NCI-H1694 (cell line): ENCODE measurements around the gene SMNDC1.
"Not testable (repeated sequence)": the region's sequence is repeated elsewhere in the genome, so short reads cannot be mapped to it uniquely, and the experiment has no call there.

ENCODE experiments used
- DNase-seq: peaks from one replicate; lab custom pipeline; 2025; lab: John Stamatoyannopoulos, UW

Gene SMNDC1

DNA sequence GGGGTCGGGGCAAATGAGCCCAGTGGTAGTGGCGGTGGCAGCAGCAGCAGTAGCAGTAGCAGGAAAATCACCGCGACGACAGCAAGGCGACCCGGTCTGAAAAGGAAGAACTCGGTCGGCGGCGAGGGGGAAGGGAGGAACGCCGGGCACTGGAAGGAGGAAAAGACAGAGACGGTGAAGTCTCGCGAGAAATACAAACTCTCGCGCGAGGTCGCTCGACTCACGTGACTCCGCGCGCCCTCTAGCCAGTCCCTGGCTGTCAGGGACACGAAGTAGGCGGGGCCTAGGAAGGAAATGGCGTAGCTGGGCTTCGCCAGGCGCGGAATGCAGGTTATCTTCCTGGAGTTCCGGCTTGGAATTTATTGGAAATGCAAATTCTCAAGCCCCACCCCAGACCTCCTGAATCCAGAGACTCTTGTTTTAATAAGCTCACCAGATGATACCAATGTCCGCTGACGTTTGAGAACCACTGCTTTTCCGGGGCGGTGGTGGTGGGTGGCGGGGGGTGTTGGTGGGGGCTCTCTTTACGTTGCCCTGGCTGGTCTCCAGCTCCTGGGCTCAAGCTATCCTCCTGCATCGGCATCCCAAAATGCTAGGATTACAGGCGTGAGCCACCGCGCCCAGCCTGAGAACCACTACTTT is at the start of gene SMNDC1:
SMNDC1 (minus strand) TSS at position 141 of the 642 bp plus-strand sequence. CDS start 1,333 bp downstream, outside the sequence.
- DNase-seq = peak; percentile 98

DNA sequence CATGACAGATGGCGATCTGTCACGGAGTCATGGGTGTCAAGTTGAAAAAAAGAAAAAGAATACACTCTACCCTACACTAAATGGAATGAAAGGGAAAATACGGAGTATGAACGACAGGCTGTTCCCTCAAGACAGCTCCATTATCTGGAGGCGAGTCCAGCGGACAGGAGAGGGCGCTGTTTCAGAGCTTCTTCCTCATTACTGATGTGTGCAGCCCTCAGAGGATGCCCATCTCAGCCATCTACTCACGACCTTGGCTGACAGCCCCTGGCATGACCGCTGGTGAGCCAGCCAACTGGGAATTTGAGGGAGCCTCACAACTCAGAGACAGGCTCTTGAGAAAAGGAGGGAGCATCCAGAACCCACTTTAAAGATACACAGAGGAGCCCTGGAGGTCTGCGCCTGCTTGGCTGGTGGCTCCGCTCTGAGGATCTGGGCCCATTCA is 49.6 kb upstream of the SMNDC1 start:
- DNase-seq = peak; percentile 90

DNA sequence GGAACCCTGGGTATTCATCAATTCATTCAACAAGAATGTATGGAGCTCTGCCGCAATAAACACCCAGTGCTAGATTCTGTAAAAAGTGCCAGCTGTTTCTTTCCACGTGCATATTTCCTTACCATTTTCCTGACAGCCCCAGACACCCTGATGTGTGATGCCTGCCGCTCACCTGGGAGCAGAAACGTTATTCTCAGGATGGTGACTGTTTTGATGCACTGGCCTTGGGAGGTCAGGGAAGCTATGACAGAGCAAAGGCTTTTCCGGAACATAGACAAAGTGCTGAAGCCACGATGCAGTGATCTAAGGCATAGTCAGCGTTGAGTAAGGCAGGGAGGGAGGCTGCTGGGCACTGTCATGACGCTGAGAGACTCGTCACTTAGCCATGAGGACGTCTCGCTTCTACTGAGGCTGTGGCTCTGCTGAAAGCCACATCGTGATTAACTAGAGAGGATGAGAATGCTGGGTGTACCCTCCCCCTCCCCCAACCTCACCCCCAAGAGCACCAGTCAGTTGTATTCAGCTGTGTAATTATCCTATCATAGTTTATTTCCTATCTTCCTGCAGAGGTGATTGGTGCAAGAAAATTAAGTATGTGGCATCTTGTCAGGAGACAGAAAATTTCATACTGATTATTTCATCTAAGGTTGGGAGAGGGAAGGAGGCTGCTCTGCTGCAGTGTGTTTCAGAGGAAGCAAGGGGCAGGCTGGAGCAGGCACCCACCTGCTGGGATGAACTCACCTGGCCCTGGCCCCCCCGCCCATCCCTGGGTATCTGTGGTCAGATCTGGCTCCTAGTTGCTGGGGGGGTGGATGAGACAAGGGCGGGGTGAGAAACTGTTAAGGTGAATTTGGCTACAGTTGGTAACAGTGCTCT is 48.8 kb upstream of the SMNDC1 start:
- no peak for DNase-seq

DNA sequence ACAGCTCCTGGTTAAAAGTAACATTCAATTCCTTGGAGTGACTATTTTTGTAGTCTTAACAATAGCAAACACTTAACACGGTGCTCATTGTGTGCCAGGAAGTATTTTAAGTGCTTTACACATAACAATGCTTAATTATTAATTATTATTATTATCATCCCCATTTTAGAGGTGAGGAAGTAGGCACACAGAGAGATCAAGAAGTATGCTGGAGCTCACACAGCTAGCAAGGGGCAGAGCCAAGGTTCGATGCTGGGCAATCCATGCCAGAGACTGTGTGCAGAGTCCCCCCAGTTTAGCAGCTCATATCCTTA is 48.2 kb upstream of the SMNDC1 start:
- DNase-seq = no peak

DNA sequence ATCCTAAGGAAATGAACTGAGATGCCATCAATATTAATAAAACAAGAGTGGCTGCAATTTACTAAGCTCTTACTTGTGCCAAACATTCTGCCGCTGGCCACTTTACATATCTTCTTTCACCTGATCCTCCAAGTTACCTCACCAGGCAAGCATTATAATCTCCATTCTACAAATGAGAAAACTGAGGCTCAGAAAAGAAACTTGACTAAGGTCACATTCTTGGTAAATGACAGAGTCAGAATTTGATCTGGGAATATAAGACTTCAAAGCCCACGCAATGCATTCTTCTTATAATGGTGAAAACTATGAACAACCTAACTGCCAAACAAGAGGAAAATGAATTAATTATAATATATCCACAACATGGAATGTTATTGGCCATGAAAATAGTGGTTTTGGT is 46.1 kb upstream of the SMNDC1 start:
- no peak for DNase-seq

DNA sequence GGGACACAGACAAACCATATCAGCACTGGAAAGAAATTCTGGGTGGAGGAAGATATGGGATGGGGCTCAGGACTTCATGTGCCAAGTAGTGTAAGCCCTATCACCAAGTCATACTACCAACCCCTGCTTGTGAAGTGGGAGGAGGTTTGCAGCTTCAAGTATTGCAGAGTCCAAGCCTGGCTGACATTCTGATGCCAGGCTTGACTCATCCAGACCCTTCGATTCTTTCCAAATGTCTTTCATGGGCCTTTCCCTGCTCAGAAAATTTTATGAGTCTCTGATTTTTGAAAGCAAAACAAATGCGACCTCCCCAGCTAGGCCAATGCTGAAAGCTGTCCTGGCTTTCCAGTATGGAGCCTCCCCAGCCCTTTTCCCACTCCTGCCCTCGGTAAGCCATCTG is 45.1 kb upstream of the SMNDC1 start:
- no peak for DNase-seq

DNA sequence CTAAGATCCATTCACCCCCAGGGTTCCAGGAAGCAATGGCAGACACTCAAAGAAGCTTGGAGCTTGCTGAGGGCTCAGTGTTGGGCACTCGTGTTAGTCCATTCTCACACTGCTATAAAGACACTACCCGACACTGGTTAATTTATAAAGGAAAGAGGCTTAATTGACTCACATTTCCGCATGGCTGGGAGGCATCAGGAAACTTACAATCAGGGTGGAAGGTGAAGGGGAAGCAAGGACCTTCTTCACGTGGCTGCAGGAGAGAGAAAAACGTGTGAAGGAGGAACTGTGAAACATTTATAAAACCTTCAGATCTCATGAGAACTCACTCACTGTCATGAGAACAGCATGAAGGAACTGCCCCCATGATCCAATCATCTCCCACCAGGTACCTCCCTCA is 44.7 kb upstream of the SMNDC1 start:
- no peak for DNase-seq

DNA sequence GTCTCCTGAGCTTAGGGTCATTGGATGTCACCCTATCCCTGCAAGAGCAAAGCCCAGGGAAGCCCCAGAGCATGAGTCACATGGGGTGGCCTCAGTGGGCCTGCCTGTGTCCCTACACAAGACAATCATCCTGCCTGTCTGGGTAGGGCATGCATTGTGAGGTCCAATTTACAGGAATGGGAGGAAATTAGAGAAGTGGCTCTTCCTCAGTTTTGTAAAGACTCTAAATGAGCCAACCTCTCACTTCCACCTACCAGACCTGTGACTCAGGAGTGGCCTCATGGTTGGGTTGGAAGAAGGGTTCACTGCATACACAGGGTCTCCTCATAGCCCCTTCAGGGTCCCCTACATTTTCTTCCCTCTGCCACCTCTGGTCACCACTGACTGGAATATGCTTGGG is 43.6 kb upstream of the SMNDC1 start:
- no peak for DNase-seq

DNA sequence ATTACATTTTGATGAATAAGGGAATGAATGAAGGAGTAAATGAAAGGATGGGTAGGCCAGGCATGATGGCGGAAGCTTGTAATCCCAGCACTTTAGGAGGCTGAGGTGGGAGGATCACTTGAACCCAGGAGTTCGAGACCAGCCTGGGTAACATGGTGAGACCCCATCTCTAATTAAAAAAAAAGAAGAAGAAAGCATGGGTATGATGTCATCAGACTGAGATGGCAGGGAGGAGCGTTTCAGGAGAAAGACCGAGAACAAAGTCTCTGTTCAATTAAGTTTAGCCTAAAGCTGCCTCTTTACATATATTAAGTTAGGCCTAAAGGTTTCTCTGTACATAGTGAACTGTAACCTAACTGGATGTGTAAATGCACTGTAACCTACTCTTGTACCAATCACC is 42.2 kb upstream of the SMNDC1 start:
- DNase-seq = no peak

DNA sequence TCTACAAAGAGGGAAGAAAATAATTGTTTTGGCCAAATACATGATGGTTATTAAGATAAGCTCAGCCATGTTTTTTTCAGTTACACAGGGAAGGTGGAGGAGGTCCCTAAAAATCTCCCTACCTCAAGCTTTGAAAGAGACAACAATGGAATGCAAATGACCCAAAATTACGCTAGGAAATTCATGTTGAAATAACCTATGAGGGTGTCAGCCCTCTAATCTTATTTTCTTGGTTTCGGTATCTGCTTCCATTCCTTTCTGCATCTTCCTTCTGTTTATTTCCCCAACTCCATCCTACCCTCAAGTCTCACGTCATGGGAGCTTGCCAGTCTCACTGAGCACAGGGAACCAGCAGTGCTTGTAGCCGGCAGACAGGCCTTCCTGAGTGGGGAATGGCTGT is 40.6 kb upstream of the SMNDC1 start:
- no peak for DNase-seq

DNA sequence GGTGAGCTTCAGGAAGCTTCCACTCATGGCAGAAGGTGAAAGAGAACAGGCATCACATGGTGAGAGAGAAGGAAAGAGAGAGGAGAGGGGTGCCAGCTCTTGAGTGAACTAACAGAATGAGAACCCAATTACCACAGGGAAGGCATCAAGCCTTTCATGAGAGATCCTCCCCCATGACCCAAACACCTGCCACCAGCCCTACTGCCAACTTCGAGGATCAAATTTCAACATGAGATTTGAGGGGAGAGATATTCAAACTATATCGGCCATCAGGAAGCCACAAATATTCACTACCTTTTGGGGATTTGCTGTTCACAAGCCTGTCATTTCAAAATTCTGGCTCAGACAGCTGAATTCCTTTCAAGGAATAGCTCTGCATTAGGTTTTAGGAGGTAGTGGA is 39.9 kb upstream of the SMNDC1 start:
- DNase-seq = peak; percentile 31

DNA sequence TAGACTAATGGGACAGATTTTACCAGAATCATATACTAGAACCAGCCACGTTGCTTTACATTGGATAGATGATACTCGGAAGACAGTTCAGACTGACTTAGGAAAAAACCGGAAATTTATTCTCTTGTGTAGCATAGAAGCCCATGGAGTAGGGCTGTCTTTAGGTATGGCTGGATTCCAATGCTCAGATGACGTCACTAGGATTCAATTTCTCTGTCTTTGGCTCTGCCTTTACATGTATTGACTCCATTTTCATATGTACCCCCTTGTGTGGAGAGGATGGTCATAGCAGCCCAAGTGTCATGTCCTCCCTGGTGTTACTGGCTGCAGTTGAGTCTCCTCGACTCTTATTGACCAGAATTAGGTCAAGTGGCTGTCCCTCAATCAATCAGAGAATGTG is 39.2 kb upstream of the SMNDC1 start:
- no peak for DNase-seq

DNA sequence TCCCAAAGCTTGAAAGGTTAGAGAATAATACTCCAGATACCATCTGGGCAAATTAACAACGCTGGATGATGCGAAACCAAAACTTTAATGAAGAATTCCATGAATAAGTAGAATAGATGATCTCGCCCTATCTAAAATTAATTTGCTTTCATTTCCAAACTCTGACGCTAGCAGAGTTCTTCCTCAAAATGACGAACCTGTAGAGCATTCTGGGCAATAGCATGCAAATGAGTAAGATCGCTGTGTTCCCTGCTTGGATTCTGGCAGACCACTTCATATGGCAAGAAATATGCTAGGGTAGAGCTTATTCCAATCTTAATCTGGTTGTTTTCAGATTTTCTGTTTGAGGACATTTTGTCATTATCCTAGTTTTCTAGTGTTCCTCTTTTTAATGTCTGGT is 36.1 kb upstream of the SMNDC1 start:
- no peak for DNase-seq

DNA sequence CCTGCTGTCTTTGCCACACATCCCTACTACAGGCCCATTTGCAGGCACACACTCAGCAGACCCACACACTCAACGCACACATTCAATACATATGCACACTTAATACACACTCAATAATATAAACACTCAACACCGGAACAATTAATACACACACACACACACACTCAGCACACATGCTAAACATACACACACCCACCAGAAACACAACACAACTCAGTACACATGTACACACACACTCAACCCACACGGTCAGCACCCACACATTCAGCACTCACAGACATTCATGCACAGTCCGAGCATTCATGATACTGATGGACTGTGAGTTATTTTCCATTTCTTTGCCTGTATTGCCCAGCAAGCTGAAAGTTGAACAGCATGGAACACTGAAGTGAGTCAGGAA is 35.4 kb upstream of the SMNDC1 start:
- no peak for DNase-seq

DNA sequence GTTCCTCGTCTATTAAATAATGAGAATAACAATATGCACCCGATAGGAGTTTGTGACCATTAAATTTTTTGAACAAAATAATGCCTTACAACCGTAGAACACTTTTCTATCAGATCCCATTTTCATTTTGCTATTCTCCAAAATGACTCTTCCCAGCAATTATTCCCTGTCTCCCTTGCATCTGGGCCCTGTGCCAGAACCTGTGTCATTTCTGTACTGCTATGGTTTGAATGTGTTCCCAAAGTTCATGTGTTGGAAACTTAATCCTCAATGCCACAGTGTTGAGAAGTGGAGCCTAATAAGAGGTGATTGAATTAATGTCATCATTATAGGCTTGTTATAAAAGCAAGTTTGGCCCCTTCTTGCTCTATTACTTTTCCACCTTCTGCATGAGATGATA is 33.2 kb upstream of the SMNDC1 start:
- DNase-seq = no peak

DNA sequence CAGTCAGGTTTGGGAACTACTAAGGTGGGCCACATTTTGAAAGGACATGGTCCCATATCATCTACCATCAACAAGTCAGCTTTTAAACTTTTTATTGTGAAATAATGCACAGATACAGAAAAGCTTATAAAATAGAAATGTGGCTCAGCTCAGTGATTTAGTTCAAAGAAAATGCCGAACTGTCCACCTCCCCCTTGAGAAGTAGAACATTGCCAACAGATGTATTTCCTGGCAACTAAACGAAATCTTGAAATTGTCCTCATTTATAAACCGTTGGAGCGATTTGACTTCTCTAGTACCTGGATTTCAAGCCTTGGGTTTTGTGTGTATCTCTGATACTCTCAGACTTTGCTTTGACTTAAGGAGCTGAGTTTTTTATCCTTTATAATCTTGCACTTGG is 32.7 kb upstream of the SMNDC1 start:
- no peak for DNase-seq

DNA sequence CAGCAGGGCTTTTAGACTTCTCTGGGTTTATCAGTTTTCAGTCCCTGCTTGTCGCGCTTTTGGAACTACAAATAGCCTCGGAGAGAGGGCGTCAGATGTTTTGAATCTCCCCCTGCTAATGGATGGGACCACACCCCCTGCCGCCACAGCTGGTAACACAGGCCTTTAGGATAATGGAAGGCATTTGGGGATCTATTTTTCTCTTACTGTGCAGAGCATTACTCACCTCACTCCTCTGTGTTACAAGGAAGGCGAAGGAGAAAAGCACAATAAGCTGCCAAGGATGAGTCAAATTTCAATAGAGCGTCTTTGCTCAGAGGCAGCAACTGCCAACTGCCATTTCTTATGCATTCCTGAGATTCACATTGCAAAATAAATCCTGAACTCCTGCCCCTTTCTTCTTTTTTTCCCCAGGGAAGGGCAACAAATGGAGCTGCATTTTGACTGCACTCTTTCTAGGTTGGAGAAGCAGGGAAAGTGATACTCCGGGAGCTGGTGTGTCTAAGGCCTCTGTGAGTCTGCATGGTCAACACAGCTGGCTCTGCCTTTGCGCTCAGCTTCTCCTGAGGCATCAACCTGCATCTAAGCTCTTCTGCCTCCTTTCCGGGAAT is 31.5 kb upstream of the SMNDC1 start:
- DNase-seq = no peak

DNA sequence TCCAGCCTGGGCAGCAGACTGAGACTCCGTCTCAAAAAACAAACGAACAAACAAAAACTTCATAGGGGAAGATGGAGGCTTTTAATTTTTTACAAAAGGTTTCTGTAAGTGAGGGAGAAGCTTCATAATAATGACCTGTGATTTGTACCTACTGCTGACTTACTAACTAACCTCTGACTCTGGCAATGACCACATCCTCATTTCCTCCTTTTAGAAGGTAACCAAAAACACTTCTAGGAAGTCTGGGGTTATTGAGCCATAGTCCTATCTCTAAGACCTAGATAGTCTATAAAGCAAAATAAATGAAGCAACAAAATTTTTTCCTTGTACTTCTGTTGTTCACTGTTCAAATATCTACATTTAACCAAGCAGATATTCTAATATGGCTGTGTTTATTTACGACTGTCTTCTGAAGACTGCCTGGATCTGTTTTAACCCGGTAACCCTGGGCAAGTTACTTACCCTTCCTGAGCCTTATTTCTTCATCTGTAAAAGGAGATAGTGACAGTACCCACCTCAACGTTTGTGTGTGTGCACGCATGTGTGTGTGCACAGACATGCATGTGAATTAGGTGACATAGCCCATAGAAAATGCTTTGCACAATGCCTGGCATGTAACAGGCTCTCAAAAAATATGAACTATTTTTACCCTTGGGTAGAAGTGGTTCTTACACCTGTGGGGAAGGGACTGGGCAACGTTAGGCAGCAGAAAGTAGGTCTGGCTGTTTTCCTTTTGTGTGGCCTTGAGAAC is 30.8 kb upstream of the SMNDC1 start:
- DNase-seq = no peak

DNA sequence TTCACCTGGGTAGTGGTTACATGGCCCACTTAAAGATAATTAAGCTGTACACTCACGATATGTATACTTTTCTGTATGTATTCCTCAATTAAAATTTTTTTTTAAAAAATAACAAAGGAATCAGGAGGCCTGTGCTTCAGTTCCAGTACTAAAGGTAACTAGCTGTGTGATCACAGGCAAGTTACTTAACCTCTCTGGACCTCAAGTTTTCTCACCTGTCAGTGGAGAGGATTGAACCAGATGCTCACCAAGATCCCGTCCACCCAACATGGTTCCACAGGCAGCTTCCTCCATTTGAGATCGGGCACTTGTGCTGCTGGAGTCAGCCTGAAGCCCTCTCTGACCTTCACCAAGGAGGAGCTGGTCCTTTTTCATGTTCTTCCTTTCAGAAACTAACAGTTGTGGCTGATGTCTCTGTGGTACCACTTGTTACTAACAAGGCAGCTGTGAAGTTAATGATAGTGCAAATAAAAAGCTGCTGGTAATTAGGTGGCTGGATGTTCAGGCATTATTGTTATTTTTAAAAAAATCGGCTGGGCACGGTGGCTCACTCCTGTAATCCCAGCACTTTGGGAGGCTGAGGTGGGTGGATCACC is 29.4 kb upstream of the SMNDC1 start:
- no peak for DNase-seq

DNA sequence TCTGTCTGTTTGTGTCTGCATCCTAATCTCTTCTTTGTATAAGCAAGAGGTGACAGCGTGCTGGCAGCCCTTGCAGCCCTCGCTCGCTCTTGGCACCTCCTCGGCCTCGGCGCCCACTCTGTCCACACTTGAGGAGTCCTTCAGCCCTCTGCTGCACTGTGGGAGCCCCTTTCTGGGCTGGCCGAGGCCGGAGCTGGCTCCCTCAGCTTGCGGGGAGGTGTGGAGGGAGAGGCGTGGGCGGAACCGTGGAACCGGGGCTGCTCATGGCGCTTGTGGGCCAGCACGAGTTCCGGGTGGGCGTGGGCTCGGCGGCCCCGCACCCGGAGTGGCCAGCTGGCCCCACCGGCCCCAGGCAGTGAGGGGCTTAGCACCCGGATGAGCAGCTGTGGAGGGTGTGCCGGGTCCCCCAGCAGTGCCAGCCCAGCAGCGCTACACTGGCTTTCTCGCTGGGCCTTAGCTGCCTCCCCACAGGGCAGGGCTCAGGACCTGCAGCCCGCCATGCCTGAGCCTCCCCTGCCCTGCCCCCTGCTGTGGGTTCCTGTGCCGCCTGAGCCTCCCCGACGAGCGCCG is 26.6 kb upstream of the SMNDC1 start:
- DNase-seq = not testable (repeated sequence)

DNA sequence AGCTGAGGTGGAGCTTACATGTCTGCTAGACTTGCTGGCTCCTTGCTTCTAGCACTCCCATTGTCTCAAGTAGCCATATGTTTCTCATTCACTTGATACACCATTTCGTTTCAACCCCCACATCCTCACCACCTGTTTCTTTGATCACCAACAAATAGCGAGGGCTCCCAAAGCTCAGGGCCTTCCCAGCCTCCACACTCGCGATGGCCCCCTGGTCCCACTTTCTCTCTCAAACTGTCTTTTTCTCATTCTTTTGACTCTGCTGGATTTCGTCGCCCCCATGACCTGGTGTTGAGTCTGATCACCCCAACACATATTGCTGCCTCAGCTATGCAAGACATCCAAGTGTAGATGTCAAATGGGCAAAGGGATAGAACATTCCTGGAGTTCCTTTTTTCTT is 26.0 kb upstream of the SMNDC1 start:
- no peak for DNase-seq
